GM18508 (cell line): ENCODE results near the gene CYP4F8.

Experiments
- ATAC-seq: cut with Tn5 transposase; IDR thresholded peaks from one replicate; pipeline ENCODE4 v1.9.1; 2021; ENCODE audit warnings: moderate number of reproducible peaks; ENCODE audit not compliant: insufficient read depth, unreplicated experiment

Gene CYP4F8

DNA sequence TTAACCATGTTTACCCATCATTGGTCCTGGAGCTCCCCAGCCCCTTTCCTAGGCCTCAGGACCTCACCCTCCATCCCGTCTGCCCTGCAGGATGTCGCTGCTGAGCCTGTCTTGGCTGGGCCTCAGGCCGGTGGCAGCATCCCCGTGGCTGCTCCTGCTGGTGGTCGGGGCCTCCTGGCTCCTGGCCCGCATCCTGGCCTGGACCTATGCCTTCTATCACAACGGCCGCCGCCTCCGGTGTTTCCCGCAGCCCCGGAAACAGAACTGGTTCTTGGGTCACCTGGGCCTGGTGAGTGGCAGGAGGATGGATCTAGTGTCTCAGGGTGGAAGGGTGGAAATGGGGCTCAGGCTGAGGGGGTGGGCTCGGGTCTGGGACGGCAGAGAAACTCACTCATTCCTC, 508 bp downstream of the CYP4F8 start:
- ATAC-seq: no peak

DNA sequence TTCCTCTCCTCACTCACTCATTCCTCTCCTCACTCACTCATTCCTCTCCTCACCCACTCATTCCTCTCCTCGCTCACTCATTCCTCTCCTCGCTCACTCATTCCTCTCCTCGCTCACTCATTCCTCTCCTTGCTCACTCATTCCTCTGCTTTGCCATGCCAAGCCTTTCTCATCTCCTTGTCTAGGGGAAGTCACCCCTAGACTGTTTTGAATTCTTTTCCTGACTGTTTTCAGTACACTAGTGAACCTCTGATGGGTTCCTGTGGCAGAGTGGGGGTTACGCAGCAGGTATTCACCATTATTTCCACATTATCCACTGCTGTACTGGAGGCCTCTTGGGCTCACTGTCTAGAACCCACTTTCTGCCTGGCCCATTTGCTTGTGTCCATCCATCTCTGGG, 1.2 kb downstream of the CYP4F8 start:
- no peak for ATAC-seq

DNA sequence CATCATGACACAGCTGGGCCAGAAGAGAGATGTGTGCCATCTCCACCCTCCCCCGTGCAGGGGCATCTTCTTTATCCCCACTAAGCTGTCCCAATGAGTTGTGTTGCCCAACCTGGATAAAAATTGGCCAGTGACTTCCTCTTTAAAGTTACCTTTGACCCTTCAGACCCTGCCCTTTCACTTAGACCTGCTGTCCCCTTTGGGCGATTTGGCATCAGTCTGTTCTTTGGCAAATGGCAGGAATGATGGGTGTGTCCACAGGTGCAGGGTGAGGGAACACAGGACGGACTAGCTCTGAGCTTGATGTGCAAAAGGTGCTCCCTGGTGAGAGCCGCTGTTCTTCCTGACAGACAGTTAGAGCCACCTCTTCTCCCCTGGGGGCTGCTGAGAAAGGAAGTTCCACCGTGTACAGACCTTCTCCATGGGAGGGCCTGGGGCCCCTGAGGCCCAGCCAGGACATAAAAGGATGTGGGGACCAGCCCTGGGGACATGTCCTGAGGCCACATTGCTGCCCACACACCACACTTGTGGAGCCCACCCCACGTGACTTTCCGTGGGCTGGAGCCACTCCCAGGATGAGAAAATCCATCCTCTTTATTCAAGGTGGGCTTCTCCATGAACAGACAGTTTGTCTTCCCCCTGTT, 1.7 kb downstream of the CYP4F8 start:
- no peak for ATAC-seq

DNA sequence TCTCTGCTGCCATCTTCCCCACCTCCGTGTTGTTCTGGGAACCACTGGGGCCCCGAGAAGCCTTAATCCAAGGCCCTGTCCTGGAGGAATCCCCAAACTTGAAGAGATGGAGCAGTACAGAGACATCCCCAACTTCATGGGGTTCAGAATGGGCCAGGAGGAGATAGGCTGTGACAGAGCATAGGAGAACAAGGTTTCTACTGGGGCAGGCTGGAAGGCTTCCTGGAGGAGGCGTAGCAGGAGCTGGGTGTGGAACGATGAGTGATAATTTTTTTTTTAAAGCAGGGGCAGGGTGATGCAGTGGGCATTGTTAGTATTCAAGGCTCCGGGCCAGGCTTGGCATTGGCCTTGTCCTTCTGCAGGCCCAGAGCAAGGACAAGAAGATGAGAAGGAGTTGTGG, 3.3 kb downstream of the CYP4F8 start:
- ATAC-seq: no peak

DNA sequence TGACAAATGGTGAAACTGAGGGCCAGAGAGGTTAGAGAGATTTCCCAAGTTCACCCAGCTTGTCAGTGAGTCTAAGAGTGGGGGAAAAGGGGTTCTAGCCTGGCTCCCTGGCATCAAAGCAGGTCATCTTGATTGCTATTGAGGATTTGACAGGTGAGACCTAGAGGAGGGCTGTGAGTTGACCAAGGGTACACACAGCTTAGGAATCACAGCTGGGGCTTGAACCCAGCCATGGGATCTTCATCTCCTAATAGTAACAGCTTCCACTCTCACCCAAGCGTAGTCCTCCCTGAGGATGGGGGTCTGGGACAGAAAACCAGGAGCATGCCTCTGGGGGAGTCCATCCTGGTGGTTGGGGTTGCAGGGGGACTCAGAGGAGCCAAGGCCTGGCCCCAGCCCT, 6.8 kb downstream of the CYP4F8 start:
- no peak for ATAC-seq

DNA sequence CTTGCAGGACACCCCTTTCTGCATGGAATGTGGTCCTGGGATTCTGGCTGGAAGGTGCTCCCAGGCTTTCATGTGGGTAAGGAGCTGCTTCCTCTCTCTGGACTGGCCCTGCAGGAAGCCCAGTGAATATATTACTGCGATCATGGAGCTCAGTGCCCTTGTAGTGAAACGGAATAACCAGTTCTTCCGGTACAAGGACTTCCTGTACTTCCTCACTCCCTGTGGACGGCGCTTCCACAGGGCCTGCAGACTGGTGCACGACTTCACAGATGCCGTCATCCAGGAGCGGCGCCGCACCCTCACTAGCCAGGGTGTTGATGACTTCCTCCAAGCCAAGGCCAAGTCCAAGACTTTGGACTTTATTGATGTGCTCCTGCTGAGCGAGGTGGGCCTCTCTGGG, 8.0 kb downstream of the CYP4F8 start:
- no peak for ATAC-seq

DNA sequence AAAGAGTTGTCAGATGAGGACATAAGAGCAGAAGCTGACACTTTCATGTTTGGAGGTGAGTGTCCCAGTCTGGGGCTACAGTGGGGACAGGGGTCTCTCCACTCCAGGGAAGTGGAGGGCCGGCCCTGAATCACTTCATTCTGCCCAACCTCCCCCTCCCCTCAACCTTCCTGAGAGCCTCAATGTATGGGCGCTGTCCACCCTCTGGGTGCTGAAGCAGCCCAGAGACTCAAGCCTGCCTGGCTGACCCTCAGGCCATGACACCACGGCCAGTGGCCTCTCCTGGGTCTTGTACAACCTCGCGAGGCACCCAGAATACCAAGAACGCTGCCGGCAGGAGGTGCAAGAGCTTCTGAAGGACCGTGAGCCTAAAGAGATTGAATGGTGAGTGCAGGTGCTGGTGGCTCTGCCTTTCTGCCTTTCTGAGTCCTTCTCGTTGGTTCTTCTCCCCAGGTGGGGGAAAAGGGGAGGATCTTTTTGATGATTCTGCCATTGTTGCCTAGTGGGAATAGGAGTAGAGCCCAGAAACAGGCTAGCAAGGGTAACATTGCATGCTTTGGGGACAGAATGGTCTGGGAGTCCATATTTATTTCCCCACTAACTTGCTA, 8.8 kb downstream of the CYP4F8 start:
- no peak for ATAC-seq

DNA sequence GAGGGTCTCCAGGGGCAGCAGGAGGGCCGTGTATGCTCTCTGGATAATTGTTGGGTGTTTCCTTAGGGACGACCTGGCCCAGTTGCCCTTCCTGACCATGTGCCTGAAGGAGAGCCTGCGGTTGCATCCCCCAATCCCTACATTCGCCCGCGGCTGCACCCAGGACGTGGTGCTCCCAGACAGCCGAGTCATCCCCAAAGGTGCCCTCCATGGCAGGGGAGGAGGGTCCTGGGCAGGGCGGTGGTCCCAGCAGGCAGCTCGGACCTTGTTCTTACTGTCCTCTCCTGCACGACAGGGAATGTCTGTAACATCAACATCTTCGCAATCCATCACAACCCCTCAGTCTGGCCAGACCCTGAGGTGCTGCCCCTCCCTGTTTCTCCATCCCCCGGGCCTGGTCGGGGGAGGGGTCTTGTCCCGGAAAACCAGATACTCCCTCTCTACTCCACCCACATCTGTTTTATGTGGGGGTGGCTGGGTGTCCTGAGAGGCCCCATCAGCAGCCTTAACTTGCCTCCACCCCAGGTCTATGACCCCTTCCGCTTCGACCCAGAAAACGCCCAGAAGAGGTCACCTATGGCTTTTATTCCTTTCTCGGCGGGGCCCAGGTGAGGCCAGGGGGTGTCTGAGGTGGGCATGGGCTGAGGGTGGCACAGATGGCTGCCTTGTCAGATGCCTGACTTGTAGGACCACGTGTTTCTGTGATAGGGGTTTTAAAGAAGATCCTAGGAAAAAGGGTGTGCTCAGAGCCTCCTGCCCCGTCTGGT, 13.4 kb downstream of the CYP4F8 start:
- ATAC-seq: no peak

DNA sequence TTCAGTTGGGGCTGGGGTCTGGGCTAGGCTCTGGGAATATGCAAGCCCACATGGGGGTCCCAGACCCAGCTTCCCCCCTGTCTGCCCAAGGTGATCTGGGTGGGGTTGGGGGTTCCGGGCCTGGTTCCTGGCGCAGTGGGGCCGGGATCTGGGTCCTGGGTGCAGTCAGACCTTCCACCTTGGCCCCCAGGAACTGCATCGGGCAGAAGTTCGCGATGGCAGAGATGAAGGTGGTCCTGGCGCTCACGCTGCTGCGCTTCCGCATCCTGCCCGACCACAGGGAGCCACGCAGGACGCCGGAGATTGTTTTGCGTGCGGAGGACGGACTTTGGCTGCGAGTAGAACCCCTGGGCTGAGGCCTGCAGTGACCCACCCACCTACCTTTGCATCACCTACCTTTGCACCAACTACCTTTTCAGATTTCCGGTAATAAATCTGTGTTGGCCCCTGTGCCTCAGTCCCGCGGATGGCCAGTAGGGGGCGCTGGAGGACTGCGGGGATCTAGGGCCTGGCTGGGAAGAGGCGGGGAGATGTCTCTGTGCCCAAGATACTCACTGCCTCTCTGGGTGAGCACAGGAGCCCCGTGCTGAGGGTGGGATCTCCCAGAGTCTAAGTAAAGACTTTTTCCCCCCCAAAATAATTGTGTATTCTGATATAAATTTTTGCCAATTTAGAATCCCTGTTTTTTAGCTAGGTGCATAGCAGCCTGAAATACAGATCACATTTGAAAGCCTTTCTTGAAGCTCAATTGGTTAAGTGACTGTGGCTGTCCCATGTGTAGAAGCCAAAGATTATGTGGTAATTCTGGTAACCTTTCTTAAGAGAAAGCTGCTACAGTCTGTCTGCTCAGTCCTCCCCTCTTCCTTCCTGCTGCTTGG, 14.2 kb downstream of the CYP4F8 start:
- ATAC-seq: no peak

DNA sequence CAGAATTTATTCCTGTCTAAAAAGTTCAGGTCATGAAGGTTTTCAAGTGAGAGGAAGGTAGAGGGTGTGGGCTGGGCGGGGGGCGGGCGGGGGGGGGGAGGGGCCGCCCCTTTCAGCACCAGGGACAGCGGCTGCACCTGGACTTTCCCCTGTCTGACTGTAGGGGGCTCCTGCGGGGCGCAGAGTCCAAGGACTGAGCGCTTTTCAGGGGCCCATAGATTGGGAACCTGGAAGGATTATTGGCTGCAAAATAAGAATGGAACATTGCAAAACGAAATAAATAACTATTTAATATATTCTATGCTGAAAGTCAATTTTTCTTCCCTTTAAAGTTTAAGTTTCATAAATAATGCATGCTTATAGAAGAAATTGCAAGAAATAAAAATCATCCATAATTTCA, 16.8 kb downstream of the CYP4F8 start:
- no peak for ATAC-seq

DNA sequence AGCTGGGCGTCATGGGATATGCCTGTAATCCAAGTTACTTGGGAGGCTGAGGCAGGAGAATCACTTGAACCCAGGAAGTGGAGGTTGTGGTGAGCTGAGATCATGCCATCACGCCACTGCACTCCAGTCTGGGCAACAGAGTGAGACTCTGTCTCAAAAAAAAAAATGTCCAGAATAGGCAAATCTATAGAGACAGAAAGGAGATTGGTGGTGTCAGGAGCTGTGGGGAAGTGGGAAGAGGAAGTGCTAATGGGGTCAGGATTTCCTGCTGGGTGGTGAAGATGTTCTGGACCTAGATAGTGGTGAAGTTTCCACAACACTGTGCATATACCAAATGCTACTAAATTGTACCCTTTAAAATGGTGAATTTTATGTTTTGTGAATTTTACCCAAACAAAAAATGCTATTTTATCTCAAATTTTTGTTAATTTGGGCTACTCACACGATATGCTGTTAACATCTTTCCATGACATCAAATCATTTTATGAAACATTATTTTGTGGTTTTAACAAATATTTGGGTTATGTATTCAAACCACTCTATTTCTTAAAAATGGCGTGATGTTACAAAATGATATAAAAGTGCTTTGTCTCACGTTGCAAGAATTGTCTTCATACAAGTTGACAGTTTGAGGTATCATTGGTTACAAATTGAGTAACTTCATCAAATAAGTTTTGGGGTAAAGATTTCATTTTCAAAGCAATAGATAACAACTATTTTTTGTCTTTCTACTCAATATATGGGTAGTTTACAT, 18.2 kb downstream of the CYP4F8 start:
- ATAC-seq: no peak

DNA sequence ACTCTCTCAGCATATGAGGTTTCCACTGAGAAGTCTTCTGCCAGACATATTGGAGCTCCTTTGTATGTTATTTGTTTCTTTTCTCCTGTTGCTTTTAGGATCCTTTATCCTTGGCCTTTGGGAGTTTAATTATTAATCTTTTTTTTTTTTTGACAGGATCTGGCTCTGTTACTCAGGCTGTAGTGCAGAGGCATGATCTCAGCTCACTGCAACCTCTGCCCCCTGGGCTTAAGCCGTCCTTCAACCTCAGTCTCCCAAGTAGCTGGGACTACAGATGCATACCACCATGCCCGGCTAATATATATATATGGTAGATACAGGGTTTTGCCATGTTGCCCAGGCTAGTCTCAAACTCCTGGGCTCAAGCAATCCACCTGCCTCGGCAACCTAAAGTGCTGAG, 19.1 kb downstream of the CYP4F8 start:
- ATAC-seq: no peak

DNA sequence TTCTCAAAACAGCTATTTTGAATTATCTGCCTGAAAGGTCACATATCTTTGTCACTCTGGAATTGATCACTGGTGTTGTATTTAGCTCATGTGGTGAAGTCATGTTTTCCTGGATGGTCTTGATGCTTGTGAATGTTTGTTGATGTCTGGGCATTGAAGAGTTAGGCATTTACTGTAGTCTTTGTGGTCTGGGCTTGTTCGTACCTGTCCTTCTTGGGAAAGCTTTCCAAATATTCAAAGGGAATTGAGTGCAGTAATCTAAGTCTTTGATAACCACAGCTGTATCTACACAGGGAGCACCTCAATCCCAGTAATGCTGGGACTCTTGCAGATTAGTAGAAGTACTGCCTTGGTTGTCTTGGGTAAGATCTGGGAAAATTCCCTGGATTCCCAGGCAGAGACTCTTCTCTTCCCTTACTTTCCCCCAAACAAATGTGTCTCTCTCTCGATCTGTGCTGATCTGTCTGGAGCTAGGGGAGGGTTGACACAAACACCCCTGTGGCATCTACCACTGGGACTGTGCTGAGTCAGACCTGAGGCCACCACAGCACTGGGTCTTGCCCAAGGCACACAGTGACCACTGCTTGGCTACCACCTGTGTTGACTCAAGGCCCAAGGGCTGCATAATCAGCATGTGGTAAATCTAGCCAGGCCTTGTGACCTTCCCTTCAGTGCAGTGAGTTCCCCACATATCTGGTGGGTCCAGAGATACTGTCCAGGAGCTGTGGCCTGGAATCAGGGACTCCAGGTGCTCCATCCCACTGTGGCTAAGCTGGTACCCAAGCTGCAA, 20.2 kb downstream of the CYP4F8 start:
- ATAC-seq: no peak

DNA sequence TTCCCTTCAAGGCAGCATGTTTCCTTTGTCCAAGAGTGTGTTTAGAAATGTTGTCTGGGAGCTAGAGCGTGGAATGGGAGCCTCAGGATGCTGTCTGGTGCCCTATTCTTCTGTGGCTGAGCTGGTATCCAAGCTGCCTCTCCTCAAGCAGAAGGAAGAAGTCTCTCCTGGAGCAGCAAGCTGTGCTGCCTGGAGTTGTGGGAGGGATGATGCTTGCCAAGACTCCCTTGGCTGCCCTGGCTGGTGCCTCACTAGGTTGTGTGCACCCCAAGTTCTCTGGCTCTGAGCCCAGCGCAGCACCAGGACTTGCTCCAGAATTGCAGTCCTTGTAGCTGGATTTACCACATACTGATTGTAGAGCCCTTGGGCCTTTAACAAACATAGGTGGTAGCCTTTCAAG, 21.0 kb downstream of the CYP4F8 start:
- no peak for ATAC-seq

DNA sequence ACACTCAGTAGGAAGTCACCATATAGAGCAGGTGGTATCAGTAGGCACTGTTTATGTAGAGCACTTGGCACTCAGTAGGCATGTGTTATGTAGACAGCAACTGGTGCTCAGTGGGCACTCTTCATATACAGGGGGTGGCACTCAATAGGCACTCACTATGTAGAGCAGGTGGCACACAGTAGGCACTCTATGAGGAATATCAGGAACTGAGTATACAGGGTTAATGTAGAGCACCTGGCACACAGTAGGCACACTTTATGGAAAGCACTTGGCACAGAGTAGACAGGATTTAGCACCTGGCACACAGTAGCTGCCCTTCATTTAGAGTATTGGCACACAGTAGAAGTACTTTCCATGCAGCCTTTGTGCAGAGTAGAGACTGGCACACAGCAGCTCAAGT, 24.6 kb downstream of the CYP4F8 start:
- ATAC-seq: no peak

DNA sequence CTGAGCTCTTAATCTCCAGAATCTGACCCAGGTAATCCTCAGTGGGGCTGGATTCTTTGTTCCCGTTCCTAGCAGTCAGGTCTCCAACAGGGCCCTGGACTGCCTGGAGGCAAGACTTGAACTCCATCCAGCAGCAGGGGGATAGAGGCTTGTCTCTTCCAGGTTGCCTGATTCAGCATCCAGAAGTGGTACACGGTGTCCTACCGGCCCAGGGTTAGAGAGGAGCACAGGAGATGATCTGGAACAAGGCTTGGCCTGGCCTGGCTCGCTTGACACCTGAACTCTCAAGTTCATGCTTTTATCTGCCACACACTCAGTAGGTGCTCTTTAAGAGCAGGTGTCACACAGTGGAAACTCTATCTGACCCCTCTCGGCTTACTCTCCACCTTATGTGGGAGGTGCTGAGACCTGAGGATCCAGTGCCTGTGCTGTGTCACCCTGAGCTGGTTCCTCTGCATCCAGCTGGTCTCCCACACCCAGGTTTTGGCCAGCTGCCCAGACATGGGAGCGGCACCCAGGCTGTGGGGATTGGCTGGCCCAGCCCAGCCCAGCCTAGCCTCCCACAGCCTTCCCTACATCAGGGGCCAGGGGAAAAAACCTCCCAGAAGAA, 25.4 kb downstream of the CYP4F8 start, which contains the start of gene CYP4F3:
Gene CYP4F3 (plus strand): TSS at position 604 of the 610 bp plus-strand sequence. CDS start 519 bp downstream, outside the sequence.
- ATAC-seq: no peak

DNA sequence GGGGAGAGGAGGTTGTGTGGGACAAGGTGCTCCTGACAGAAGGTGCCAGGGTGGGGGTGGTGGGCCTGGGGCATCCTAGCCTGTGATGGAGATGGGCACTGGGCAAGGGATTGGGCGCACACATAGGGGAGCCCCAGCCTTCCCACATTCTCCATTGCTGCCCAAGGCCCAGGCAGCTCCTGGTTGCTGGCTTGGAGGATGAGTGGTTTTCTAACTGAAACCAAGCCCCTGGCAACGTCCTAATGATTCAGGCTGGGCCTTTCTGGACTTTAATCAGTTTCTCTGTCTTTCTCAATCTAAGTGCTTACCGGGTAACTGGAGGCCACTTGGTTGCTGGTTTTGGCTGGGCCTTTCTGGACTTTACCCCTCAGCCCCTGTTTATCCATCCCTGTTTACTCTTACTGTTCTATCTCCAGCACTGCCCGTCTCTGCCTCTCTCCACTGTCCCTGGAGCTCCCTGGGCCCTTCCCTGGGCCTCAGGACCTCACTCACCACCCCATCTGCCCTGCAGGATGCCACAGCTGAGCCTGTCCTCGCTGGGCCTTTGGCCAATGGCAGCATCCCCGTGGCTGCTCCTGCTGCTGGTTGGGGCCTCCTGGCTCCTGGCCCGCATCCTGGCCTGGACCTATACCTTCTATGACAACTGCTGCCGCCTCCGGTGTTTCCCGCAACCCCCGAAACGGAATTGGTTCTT, 26.0 kb downstream of the CYP4F8 start:
- no peak for ATAC-seq

DNA sequence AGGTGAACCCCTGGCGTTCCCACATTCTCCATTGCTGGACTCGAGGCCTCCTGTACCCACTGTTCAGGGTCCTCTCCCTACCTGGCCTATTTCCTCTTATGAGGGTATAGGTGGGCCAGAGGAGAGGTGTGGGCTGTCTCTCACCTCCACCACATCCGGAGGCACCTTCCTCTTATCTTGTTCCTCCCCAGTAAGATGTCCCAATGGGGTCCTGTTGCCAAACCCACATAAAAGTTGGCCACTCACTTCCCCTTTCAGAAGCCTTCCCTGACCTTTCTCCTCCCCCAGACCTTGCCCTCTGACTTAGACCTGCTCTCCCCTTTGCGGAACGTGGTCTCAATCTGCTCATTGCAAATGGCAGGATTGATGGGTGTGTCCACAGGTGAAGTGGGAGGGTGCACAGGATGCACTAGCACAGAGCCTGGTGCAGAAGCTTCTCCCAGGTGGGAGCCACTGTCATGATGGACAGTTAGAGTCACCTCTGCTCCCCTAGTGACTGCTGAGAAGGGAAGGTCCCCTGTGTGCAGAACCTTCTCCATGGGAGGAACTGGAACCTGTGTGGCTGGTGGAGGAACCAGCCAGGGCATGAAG, 27.0 kb downstream of the CYP4F8 start:
- ATAC-seq: no peak
